ENCODE data around the gene TBC1D19. TPM values are rescaled to one million over a fixed set of nuclear protein-coding genes. Genes with fewer than 3 reads are reported as not detected.

TBC1D19 gene
- total and polyA plus RNA-seq, 9 of the 15 experiments (the other 6 are each of a cell fraction or from before 2014, with no cell fraction given) = 0.73 to 5.6 (median 3.7) TPM

GRCh38 chr4:26701786-26702227 lies 117.9 kb downstream of the TBC1D19 start (continued):
- peak; percentile 98 for TF ChIP-seq ARID1B (IDR thresholded peaks at IDR 0.05)
- TF ChIP-seq SOX6 (IDR thresholded peaks at IDR 0.05) = peak; percentile 95
- TF ChIP-seq POLR3G (IDR thresholded peaks at IDR 0.05; ENCODE audit: extremely low read depth, insufficient read length, insufficient replicate concordance) = no peak
- no peak for TF ChIP-seq E2F4 (CRISPR knock-in tag; IDR thresholded peaks at IDR 0.05; ENCODE audit: low read depth)
- TF ChIP-seq ZNF77 (CRISPR knock-in tag; IDR thresholded peaks at IDR 0.05) = no peak
- peak; percentile 85 for TF ChIP-seq STAT5A (IDR thresholded peaks at IDR 0.05; ENCODE audit: borderline replicate concordance, low read length)
- TF ChIP-seq CCNT2 (IDR thresholded peaks at IDR 0.05; ENCODE audit: borderline replicate concordance, extremely low read depth, insufficient read length, low read depth, low read length) = peak; percentile 38
- no peak for TF ChIP-seq ZBTB11 (CRISPR knock-in tag; IDR thresholded peaks at IDR 0.05)
- no peak for TF ChIP-seq ZBTB33 (CRISPR knock-in tag; IDR thresholded peaks at IDR 0.05)
- TF ChIP-seq ZKSCAN1 (IDR thresholded peaks at IDR 0.05; ENCODE audit: low read depth, low read length) = no peak
- TF ChIP-seq RBM14 (IDR thresholded peaks at IDR 0.05; ENCODE audit: borderline replicate concordance, insufficient read depth, low read depth, low read length) = no peak
- TF ChIP-seq ELF1 (tag; IDR thresholded peaks at IDR 0.05) = no peak
- peak; percentile 67 for TF ChIP-seq HES1 (IDR thresholded peaks at IDR 0.05; ENCODE audit: low read depth)
- TF ChIP-seq ZBTB2 (IDR thresholded peaks at IDR 0.05) = peak; percentile 71
